Body of pancreas (tissue), 4 donors: ENCODE data around the gene NKX2-1. TPM values are rescaled to one million over a fixed set of nuclear protein-coding genes. Genes with fewer than 3 reads are reported as not detected.

Experiments used
- ATAC-seq: fragments of 150-250 bp; one replicate; pipeline ENCODE4 v1.9.1; 2016
- DNase-seq, 4 donors: peaks; one replicate each; pipeline ENCODE4 v3.0.0-alpha.2; 2019
- H3K27ac ChIP-seq, 4 donors: fragments of 200-600 bp; sonication (generic); 1 replicate in 3 of 4; 2 replicates in 1 of 4; pipeline versions ENCODE4 v1.5.1 to v1.6.1; 2016 to 2019; ENCODE audit warnings: mild to moderate bottlenecking in 1 of 4, mixed read lengths in 1 of 4, moderate library complexity in 1 of 4
- H3K27me3 ChIP-seq, 2 donors: fragments of 200-600 bp; sonication (generic); one replicate each; pipeline ENCODE4 v1.6.0; 2016; ENCODE audit warnings: mild to moderate bottlenecking in 1 of 2
- H3K36me3 ChIP-seq, 2 donors: fragments of 200-600 bp; sonication (generic); replicated peaks in 1 of 2; 2 replicates each; pipeline ENCODE4 v1.5.1; 2016; ENCODE audit warnings: low read depth in 2 of 2; ENCODE audit not compliant: insufficient read depth in 1 of 2
- H3K4me1 ChIP-seq: fragments of 200-600 bp; sonication (generic); one replicate; pipeline ENCODE4 v1.6.0; 2016
- H3K4me3 ChIP-seq, 2 donors: fragments of 200-600 bp; sonication (generic); 1 replicate in 1 of 2; 2 replicates in 1 of 2; pipeline ENCODE4 v1.5.1; 2016 to 2019
- H3K9me3 ChIP-seq, 3 donors: fragments of 200-600 bp; sonication (generic); 1 replicate in 2 of 3; 2 replicates in 1 of 3; pipeline ENCODE4 v1.5.1; 2016
- CTCF ChIP-seq, 7 experiments: fragments of 450-650 bp in 4 of 7; fragments of 200-600 bp in 3 of 7; sonication (generic) in 3 of 7; IDR thresholded peaks; one replicate each; pipeline ENCODE4 v1.5.1; 2016 to 2019; ENCODE audit warnings: antibody characterized with exemption in 7 of 7
- POLR2A ChIP-seq, 3 donors: fragments of 450-650 bp; IDR thresholded peaks; one replicate each; pipeline ENCODE4 v1.6.1; 2016; ENCODE audit warnings: antibody characterized with exemption in 3 of 3, mild to moderate bottlenecking in 2 of 3
- WGBS, 2 donors: methylation state at CpG; one replicate each; pipeline ENCODE4 v1.1.5; 2017; 5-methylcytosine and 5-hydroxymethylcytosine counted together
- intact Hi-C: fragments of 100-400 bp; cut with DNase I; formaldehyde crosslinking; loops from one replicate; pipeline ENCODE4 v1.15.1; 2023
- total RNA-seq, 2 donors: library from RNA; depleted of rRNA; stranded (reverse); fragments of >200 nt; gene quantifications; one replicate each; pipeline ENCODE4 v1.1.0, GENCODE V29; 2016

Gene NKX2-1
- total RNA-seq, 2 donors from 2014 or later: not detected

GRCh38 chr14:36507847-36508417, 12.1 kb downstream of the NKX2-1 start:
- Histone ChIP-seq H3K27me3 (peaks cover 3 to 72% of the 10 kb centered on the region in 2 donors), H3K36me3 (no peaks in the 10 kb centered on the region), H3K4me1 (peaks cover 16% of the 10 kb centered on the region), H3K4me3 (no peak overlapping the region), H3K27ac (no peak overlapping the region), H3K9me3 (no peaks in the 10 kb centered on the region)
- WGBS, 2 donors: 5 to 12% methylated on average over 13 to 28 of the region's 28 CpGs
- TF ChIP-seq CTCF (IDR thresholded peaks at IDR 0.05): no peak
- no peak for TF ChIP-seq POLR2A (IDR thresholded peaks at IDR 0.05)
- DNase-seq (no peak), ATAC-seq (no peak)
- intact Hi-C loops: no loop called here

GRCh38 chr14:36506732-36507614, 13.1 kb downstream of the NKX2-1 start:
- Histone ChIP-seq H3K36me3 (no peaks in the 10 kb centered on the region), H3K4me1 (peaks cover 16% of the 10 kb centered on the region), H3K4me3 (no peak overlapping the region), H3K27ac (no peak overlapping the region), H3K9me3 (no peaks in the 10 kb centered on the region), H3K27me3 (peaks cover 3 to 71% of the 10 kb centered on the region in 2 donors)
- no peak for TF ChIP-seq POLR2A (IDR thresholded peaks at IDR 0.05)
- TF ChIP-seq CTCF (IDR thresholded peaks at IDR 0.05): no peak
- DNase-seq (no peak), ATAC-seq (no peak)
- WGBS, 2 donors: 5 to 10% methylated on average over 9 to 10 of the region's 10 CpGs
- intact Hi-C loops: no loop called here

GRCh38 chr14:36505892-36506731, 13.9 kb downstream of the NKX2-1 start:
- intact Hi-C loops: no loop called here

More at GRCh38 chr14:36505892-36506731, 13.9 kb downstream of the NKX2-1 start:
- no peaks in the 10 kb centered on the region for H3K9me3 ChIP-seq
- H3K36me3 ChIP-seq: no peaks in the 10 kb centered on the region
- 2% methylated on average over 6 to 35 of the region's 35 CpGs for WGBS, 2 donors
- H3K4me1 ChIP-seq: peaks cover 16% of the 10 kb centered on the region
- no peak overlapping the region for H3K4me3 ChIP-seq
- TF ChIP-seq CTCF (IDR thresholded peaks at IDR 0.05) (no peak), POLR2A (IDR thresholded peaks at IDR 0.05) (no peak)
- ATAC-seq (no peak), DNase-seq (no peak)
- peaks cover 3 to 71% of the 10 kb centered on the region in 2 donors for H3K27me3 ChIP-seq
- H3K27ac ChIP-seq: no peak overlapping the region
